Germinal center (tissue), 1 donor: ENCODE data around the gene PTK6.
"Not testable (repeated sequence)": the region's sequence is repeated elsewhere in the genome, so short reads cannot be mapped to it uniquely, and the experiment has no call there.

Experiments
- DNase-seq: peaks from one replicate; pipeline ENCODE4 v3.0.0; 2012; ENCODE audit warnings: mixed read lengths, low spot score

Gene PTK6

GRCh38 chr20:63529861-63530787 is 7.1 kb downstream of the PTK6 start:
- no peak for DNase-seq

- no peak for DNase-seq
Measured at GRCh38 chr20:63529180-63529860, 7.9 kb downstream of the PTK6 start.

- DNase-seq = no peak
Measured at GRCh38 chr20:63527184-63527583, 10.0 kb downstream of the PTK6 start.

GRCh38 chr20:63525971-63526370 is 11.2 kb downstream of the PTK6 start:
- no peak for DNase-seq

- DNase-seq = no peak
Measured at GRCh38 chr20:63525185-63525584, 12.0 kb downstream of the PTK6 start.

- no peak for DNase-seq
Measured at GRCh38 chr20:63522981-63523611, 14.1 kb downstream of the PTK6 start.

- DNase-seq = no peak
Measured at GRCh38 chr20:63522091-63522868, 14.9 kb downstream of the PTK6 start.

- no peak for DNase-seq
Measured at GRCh38 chr20:63521602-63522001, 15.6 kb downstream of the PTK6 start.

- DNase-seq = peak; percentile 76
Measured at GRCh38 chr20:63520934-63521601, 16.1 kb downstream of the PTK6 start.

- peak; percentile 98 for DNase-seq
Measured at GRCh38 chr20:63520504-63520933, 16.7 kb downstream of the PTK6 start, which contains the start of gene PPDPF. PPDPF (plus strand) TSS chr20:63520765; CDS start chr20:63521309, 544 bp downstream.

GRCh38 chr20:63519668-63520503 is 17.3 kb downstream of the PTK6 start:
- DNase-seq = peak; percentile 71

- no peak for DNase-seq
Measured at GRCh38 chr20:63518946-63519667, 18.1 kb downstream of the PTK6 start.

GRCh38 chr20:63518351-63518861 is 18.8 kb downstream of the PTK6 start:
- DNase-seq = no peak

GRCh38 chr20:63517376-63518309 is 19.5 kb downstream of the PTK6 start:
- no peak for DNase-seq

- DNase-seq = not testable (repeated sequence)
Measured at GRCh38 chr20:63514520-63514919, 22.7 kb downstream of the PTK6 start.

- no peak for DNase-seq
Measured at GRCh38 chr20:63513207-63513606, 24.0 kb downstream of the PTK6 start.

- no peak for DNase-seq
Measured at GRCh38 chr20:63509088-63509564, 28.1 kb downstream of the PTK6 start.
